Hematopoietic multipotent progenitor cell treated with erythropoietin and hydrocortisone succinate and interleukin-3 and kit ligand, for 4 days (in vitro differentiated cells): Measurements from ENCODE around the gene TBC1D24.
"Not testable (repeated sequence)": the region's sequence is repeated elsewhere in the genome, so short reads cannot be mapped to it uniquely, and the experiment has no call there.

Source experiments
- DNase-seq: peaks from one replicate; pipeline ENCODE4 v3.0.0-alpha.2; 2015

Gene TBC1D24

GRCh38 chr16:2518823-2519710 lies 44.1 kb downstream of the TBC1D24 start:
- DNase-seq = no peak

- DNase-seq = no peak
Observed at GRCh38 chr16:2519711-2520080, 44.8 kb downstream of the TBC1D24 start.

- peak; percentile 96 for DNase-seq
Observed at GRCh38 chr16:2520097-2520783, 45.3 kb downstream of the TBC1D24 start, which contains the start of gene AMDHD2. Gene AMDHD2, plus strand, starts transcription at chr16:2520371. Its CDS starts 88 bp downstream, at chr16:2520459.

GRCh38 chr16:2520784-2521531 lies 46.0 kb downstream of the TBC1D24 start:
- peak; percentile 73 for DNase-seq

GRCh38 chr16:2523801-2524231 lies 48.9 kb downstream of the TBC1D24 start:
- no peak for DNase-seq

- no peak for DNase-seq
Observed at GRCh38 chr16:2524339-2524938, 49.5 kb downstream of the TBC1D24 start.

GRCh38 chr16:2526135-2526534 lies 51.2 kb downstream of the TBC1D24 start:
- no peak for DNase-seq

GRCh38 chr16:2527071-2527783 lies 52.3 kb downstream of the TBC1D24 start:
- no peak for DNase-seq

GRCh38 chr16:2527784-2528100 lies 52.8 kb downstream of the TBC1D24 start:
- DNase-seq = no peak

- DNase-seq = no peak
Observed at GRCh38 chr16:2528161-2529060, 53.5 kb downstream of the TBC1D24 start.

GRCh38 chr16:2529061-2529931 lies 54.4 kb downstream of the TBC1D24 start:
- peak; percentile 43 for DNase-seq

GRCh38 chr16:2529961-2530628 lies 55.2 kb downstream of the TBC1D24 start:
- DNase-seq = no peak

- DNase-seq = no peak
Observed at GRCh38 chr16:2530629-2531318, 55.8 kb downstream of the TBC1D24 start.

GRCh38 chr16:2531371-2531695 lies 56.4 kb downstream of the TBC1D24 start, which contains the start of gene CEMP1:
Gene CEMP1, minus strand, starts transcription at chr16:2531408. Its CDS starts 335 bp downstream, at chr16:2531073.
- DNase-seq = no peak

GRCh38 chr16:2531696-2532493 lies 57.0 kb downstream of the TBC1D24 start:
- peak; percentile 99 for DNase-seq

GRCh38 chr16:2532494-2533141 lies 57.7 kb downstream of the TBC1D24 start:
- DNase-seq = peak; percentile 76

- DNase-seq = not testable (repeated sequence)
Observed at GRCh38 chr16:2533142-2533755, 58.3 kb downstream of the TBC1D24 start.
